HG02938 (cell line): ENCODE results near the gene GTF2IRD2.
"Not testable (repeated sequence)": the region's sequence is repeated elsewhere in the genome, so short reads cannot be mapped to it uniquely, and the experiment has no call there.

ENCODE experiments used
- ATAC-seq: cut with Tn5 transposase; IDR thresholded peaks from one replicate; pipeline ENCODE4 v1.9.1; 2021; ENCODE audit warnings: mild to moderate bottlenecking, moderate library complexity; ENCODE audit not compliant: unreplicated experiment

The GTF2IRD2 gene

GRCh38 chr7:74788369-74789150 is 62.8 kb downstream of the GTF2IRD2 start:
- peak; percentile 91 for ATAC-seq

GRCh38 chr7:74783595-74783994 is 67.8 kb downstream of the GTF2IRD2 start:
- not testable (repeated sequence) for ATAC-seq

- not testable (repeated sequence) for ATAC-seq
These were observed 69.7 kb downstream of the GTF2IRD2 start for GRCh38 chr7:74781746-74782145.

- not testable (repeated sequence) for ATAC-seq
These were observed 72.4 kb downstream of the GTF2IRD2 start for GRCh38 chr7:74779053-74779452.

- not testable (repeated sequence) for ATAC-seq
These were observed 76.3 kb downstream of the GTF2IRD2 start for GRCh38 chr7:74775111-74775510.

- ATAC-seq = peak; percentile 82
These were observed 77.3 kb downstream of the GTF2IRD2 start, which contains the start of gene NCF1 for GRCh38 chr7:74773760-74774750. Gene NCF1 (plus strand): TSS chr7:74774011. CDS start chr7:74774032, 21 bp downstream.

GRCh38 chr7:74772093-74772492 is 79.3 kb downstream of the GTF2IRD2 start:
- ATAC-seq = not testable (repeated sequence)

GRCh38 chr7:74770062-74770461 is 81.3 kb downstream of the GTF2IRD2 start:
- ATAC-seq = not testable (repeated sequence)

- ATAC-seq = not testable (repeated sequence)
These were observed 84.4 kb downstream of the GTF2IRD2 start for GRCh38 chr7:74766991-74767390.

- not testable (repeated sequence) for ATAC-seq
These were observed 84.9 kb downstream of the GTF2IRD2 start for GRCh38 chr7:74766509-74766908.

- not testable (repeated sequence) for ATAC-seq
These were observed 86.0 kb downstream of the GTF2IRD2 start for GRCh38 chr7:74765205-74765918.

- ATAC-seq = not testable (repeated sequence)
These were observed 92.4 kb downstream of the GTF2IRD2 start for GRCh38 chr7:74758982-74759381.

- ATAC-seq = not testable (repeated sequence)
These were observed 93.1 kb downstream of the GTF2IRD2 start for GRCh38 chr7:74758268-74758667.

- ATAC-seq = not testable (repeated sequence)
These were observed 94.7 kb downstream of the GTF2IRD2 start for GRCh38 chr7:74756673-74757072.

GRCh38 chr7:74753921-74754482 is 97.4 kb downstream of the GTF2IRD2 start:
- not testable (repeated sequence) for ATAC-seq
